Ishikawa (cell line): ENCODE data around the gene SENP1.

Experiments
- CEBPB ChIP-seq: IDR thresholded peaks from 2 replicates; pipeline ENCODE4 v1.6.1; 2012
- EGR1 ChIP-seq: IDR thresholded peaks from 2 replicates; pipeline ENCODE4 v1.6.1; 2012
- MAX ChIP-seq: IDR thresholded peaks from 2 replicates; pipeline ENCODE4 v1.6.1; 2012
- RAD21 ChIP-seq: IDR thresholded peaks from 2 replicates; pipeline ENCODE4 v1.6.1; 2012; ENCODE audit warnings: low read depth
- REST ChIP-seq: IDR thresholded peaks from 2 replicates; pipeline ENCODE4 v1.6.1; 2012; ENCODE audit warnings: low read depth, mild to moderate bottlenecking
- TAF1 ChIP-seq: IDR thresholded peaks from 2 replicates; pipeline ENCODE4 v1.6.1; 2012; ENCODE audit warnings: low read depth, mild to moderate bottlenecking
- YY1 ChIP-seq: IDR thresholded peaks from 2 replicates; pipeline ENCODE4 v1.6.1; 2012; ENCODE audit warnings: low read depth

GRCh38 chr12:48110691-48111311 lies 4.9 kb upstream of the SENP1 start:
- no peak for TF ChIP-seq RAD21
- TF ChIP-seq TAF1: no peak
- TF ChIP-seq YY1: no peak
- TF ChIP-seq CEBPB: no peak
- no peak for TF ChIP-seq EGR1
- no peak for TF ChIP-seq REST
- no peak for TF ChIP-seq MAX
